GM10266 (cell line): ENCODE results near the gene LDB2.

ENCODE experiments used
- DNase-seq: peaks from one replicate; pipeline ENCODE4 v3.0.0; 2012; ENCODE audit errors: extremely low spot score
- CTCF ChIP-seq: IDR thresholded peaks from 2 replicates; pipeline ENCODE4 v1.5.1; 2012; ENCODE audit warnings: mild to moderate bottlenecking, low read depth; ENCODE audit not compliant: control insufficient read depth, insufficient read depth; ENCODE audit errors: missing control alignments

LDB2 gene

GRCh38 chr4:16834814-16835213 is 63.6 kb downstream of the LDB2 start:
- no peak for TF ChIP-seq CTCF
- DNase-seq: no peak

GRCh38 chr4:16833722-16834121 is 64.7 kb downstream of the LDB2 start:
- DNase-seq: no peak
- TF ChIP-seq CTCF: no peak

- no peak for TF ChIP-seq CTCF
- no peak for DNase-seq
These were observed 68.4 kb downstream of the LDB2 start for GRCh38 chr4:16830081-16830480.

GRCh38 chr4:16827794-16828724 is 70.4 kb downstream of the LDB2 start:
- DNase-seq: no peak
- TF ChIP-seq CTCF: no peak

GRCh38 chr4:16827045-16827444 is 71.4 kb downstream of the LDB2 start:
- no peak for DNase-seq
- TF ChIP-seq CTCF: no peak

GRCh38 chr4:16826406-16826910 is 72.0 kb downstream of the LDB2 start:
- DNase-seq: no peak
- no peak for TF ChIP-seq CTCF

- no peak for DNase-seq
- no peak for TF ChIP-seq CTCF
These were observed 74.1 kb downstream of the LDB2 start for GRCh38 chr4:16824278-16824806.
